ENCODE results near the gene ROPN1.
"Not testable (repeated sequence)": the region's sequence is repeated elsewhere in the genome, so short reads cannot be mapped to it uniquely, and the experiment has no call there.

The ROPN1 gene

GRCh38 chr3:124032881-124033359 is 41.0 kb upstream of the ROPN1 start:
- TF ChIP-seq CTCF (conservative IDR thresholded peaks at IDR 0.05): peak; percentile 83
- peak overlapping the region; percentile 97 for H3K27ac ChIP-seq

- H3K27ac ChIP-seq: peak overlapping the region; percentile 97
- TF ChIP-seq CTCF (conservative IDR thresholded peaks at IDR 0.05): no peak
Observed at GRCh38 chr3:124032311-124032880, 40.5 kb upstream of the ROPN1 start.

- H3K27ac ChIP-seq: no peak overlapping the region
- TF ChIP-seq CTCF (conservative IDR thresholded peaks at IDR 0.05): no peak
Observed at GRCh38 chr3:124026516-124026915, 34.6 kb upstream of the ROPN1 start.

- H3K27ac ChIP-seq: not testable (repeated sequence)
Observed at GRCh38 chr3:124023531-124023930, 31.6 kb upstream of the ROPN1 start.

GRCh38 chr3:124019291-124019690 is 27.4 kb upstream of the ROPN1 start:
- no peak overlapping the region for H3K27ac ChIP-seq
- TF ChIP-seq CTCF (conservative IDR thresholded peaks at IDR 0.05): no peak

GRCh38 chr3:124017502-124017901 is 25.6 kb upstream of the ROPN1 start:
- H3K27ac ChIP-seq: peak overlapping the region; percentile 40

- not testable (repeated sequence) for H3K27ac ChIP-seq
Observed at GRCh38 chr3:124016483-124016882, 24.6 kb upstream of the ROPN1 start.

GRCh38 chr3:124014366-124014942 is 22.5 kb upstream of the ROPN1 start:
- no peak for TF ChIP-seq CTCF (conservative IDR thresholded peaks at IDR 0.05)
- no peak overlapping the region for H3K27ac ChIP-seq

More at GRCh38 chr3:124016483-124016882, 24.6 kb upstream of the ROPN1 start:
- TF ChIP-seq CTCF (conservative IDR thresholded peaks at IDR 0.05): peak; percentile 63

GRCh38 chr3:124008321-124008720 is 16.4 kb upstream of the ROPN1 start:
- H3K27ac ChIP-seq: not testable (repeated sequence)

Measured in VCaP (cell line).